Superior temporal gyrus (tissue), 1 donor: ENCODE results near the gene LIN7C.
"Not testable (repeated sequence)": the region's sequence is repeated elsewhere in the genome, so short reads cannot be mapped to it uniquely, and the experiment has no call there.

Experiments used
- DNase-seq: peaks from one replicate; pipeline ENCODE4 v3.0.0-alpha.2; 2016; ENCODE audit errors: extremely low spot score

The LIN7C gene

GRCh38 chr11:27506200-27507182 lies at the start of gene LIN7C:
TSS of gene LIN7C (minus strand) at chr11:27506769. CDS start at chr11:27506752, 17 bp downstream.
- peak; percentile 93 for DNase-seq

- DNase-seq: no peak
Measured at GRCh38 chr11:27555264-27555663, 48.7 kb upstream of the LIN7C start.

DNA sequence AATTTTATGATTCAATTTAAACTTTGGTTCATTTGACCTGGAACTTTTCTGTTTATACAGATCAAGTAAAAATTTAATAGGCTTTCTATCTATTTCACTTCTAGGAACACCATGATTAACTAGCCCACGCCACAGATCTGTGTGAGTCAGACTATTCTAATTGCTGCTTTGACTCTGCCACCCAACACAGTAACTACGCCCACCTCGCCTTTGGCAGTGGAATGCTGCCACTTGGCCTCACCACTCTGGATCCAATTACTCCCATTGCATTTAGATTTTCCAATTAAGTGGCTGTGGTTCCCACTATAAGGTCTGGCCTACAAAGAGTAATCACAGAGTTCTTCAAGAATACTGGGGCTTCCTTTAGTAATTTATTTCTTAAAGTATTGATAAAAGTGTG lies 46.6 kb upstream of the LIN7C start:
- no peak for DNase-seq

- no peak for DNase-seq
Measured at GRCh38 chr11:27552341-27552740, 45.8 kb upstream of the LIN7C start.

DNA sequence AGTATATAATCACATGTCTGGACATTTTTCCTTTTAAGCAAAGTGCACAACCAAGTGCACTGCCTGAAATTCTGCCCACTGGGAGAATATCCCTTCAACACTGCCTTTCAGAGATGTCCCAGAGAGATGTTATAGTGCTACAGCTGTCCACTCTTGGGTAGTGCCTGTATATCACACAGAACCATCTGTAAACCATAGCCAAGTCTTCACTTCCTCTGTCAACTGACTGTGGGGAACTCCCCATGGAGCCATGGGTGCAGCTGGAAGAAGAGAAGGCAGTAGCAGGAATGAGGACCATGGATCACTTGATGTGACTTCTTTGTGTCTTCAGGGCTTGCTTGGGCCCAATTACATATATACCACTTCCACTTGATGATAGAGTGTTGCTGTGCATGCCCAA lies 44.6 kb upstream of the LIN7C start:
- no peak for DNase-seq

- no peak for DNase-seq
Measured at GRCh38 chr11:27545946-27546345, 39.4 kb upstream of the LIN7C start.

DNA sequence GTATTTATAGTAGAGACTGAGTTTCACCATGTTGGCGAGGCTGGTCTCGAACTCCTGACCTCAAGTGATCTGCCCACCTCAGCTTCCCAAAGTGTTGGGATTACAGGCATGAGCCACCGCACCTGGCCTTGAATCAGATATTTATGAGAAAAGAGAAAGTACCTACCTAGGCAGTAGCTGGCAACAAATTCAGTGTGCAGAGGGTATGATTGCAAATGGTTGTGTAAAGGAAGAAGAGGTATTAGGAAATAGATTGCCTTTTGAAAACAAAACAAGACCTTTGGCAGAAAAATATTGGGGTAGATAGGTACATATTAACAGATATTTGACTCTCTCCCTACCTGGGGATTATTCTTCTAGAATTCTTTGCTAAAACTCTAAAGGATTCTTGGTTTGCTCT lies 38.5 kb upstream of the LIN7C start:
- DNase-seq: no peak

- no peak for DNase-seq
Measured at GRCh38 chr11:27541790-27542189, 35.2 kb upstream of the LIN7C start.

DNA sequence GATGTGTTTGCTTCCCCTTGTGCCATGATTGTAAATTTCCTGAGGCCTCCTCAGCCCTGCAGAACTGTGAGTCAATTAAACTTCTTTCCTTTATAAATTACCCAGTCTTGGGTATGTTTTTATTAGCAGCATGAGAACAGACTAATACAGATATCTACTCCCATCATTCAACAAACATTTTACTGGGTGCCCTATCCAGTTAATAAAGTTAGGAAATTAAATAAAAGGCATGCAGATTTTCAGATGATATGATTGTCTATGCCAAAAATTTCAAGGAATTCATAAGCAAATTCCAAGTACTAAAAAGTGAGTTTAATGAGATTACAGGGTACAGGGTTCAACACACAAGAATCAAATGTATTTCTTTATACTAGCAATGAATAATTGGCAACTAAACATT lies 33.5 kb upstream of the LIN7C start:
- DNase-seq: no peak

DNA sequence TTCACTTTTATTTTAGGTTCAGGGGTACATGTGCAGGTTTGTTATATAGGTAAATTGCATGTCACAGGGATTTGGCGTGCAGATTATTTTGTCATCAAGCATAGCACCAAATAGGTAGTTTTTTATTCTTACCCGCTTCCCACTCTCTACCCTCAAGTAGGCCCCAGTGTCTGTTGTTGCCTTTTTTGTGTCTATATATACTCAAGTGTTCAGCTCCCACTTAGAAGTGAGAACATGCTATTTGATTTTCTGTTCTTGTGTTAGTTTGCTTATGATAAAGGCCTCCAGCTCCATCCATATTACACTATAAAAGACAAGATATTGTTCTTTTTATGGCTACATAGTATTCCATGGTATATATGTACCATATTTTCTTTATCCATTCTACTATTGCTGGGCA lies 28.5 kb upstream of the LIN7C start:
- DNase-seq: no peak

DNA sequence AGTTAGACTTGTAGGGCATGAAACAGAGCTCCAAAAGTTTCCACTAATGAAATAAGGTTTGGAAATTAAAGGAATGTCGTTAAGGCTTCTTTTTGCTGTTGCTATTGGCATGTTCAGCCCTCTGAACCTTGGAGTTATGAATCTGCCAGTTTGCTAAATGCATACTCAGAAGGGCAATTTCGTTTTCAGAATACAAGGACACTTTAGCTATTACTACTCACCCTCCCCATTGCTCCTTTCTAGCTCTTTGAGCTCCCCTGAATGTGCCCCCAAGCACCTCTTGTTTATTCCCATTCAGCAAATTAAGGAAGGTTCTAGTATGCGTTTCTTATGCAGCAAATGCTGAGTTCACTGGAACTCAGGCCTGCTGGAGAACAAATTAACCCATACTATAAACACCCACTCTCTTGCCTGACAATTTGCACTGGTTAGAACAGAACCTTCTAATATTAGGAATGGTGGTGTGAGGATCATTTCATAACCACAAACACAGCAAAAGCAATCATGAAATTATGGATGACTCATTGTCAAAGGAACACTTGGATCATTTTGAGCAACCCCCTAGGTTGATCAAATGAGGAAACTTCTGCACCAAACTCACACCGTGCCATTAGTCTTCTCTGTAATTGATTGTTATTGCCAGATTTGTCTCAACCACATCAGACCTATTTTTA lies 26.2 kb upstream of the LIN7C start:
- DNase-seq: no peak

GRCh38 chr11:27528712-27529111 lies 22.1 kb upstream of the LIN7C start:
- no peak for DNase-seq

- no peak for DNase-seq
Measured at GRCh38 chr11:27526535-27526934, 20.0 kb upstream of the LIN7C start.

- no peak for DNase-seq
Measured at GRCh38 chr11:27525824-27526516, 19.4 kb upstream of the LIN7C start.

- no peak for DNase-seq
Measured at GRCh38 chr11:27524155-27524554, 17.6 kb upstream of the LIN7C start.

DNA sequence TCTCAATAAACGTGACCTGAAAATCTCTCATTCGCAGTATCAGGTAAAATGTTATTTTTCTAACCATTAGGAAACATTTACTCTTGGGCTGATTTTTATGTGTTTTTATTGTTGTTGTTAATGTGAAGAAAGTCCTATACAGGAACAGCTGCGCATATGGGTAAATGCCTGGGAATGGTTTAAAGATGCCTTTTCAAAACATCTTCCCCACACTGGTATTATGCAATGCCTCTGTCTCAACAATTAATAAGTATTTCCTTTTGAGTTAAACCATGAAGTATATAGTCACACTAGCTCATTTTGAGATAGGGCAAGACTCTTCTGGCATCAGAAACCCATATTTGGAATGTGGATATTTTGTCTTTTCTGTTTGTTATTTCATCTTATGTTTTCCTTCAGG lies 13.7 kb upstream of the LIN7C start:
- no peak for DNase-seq

DNA sequence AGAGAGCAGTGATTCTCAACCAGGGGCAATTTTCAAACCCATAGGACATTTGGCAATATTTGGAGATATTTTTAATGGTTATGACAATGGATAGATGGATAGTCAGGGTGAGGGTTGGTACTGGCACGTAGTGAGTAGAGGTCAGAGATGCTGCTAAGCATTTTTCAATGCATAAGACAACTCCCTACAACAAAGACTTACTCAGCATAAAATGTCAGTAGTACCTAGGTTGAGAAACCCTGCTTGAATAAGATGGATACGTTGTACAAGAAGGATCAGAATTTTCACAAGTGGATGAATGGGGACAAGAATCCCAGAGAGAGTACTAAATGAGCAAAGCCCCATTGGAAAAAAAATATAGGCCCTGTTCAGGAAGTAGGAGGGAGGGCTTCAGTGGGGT lies 11.9 kb upstream of the LIN7C start:
- no peak for DNase-seq

DNA sequence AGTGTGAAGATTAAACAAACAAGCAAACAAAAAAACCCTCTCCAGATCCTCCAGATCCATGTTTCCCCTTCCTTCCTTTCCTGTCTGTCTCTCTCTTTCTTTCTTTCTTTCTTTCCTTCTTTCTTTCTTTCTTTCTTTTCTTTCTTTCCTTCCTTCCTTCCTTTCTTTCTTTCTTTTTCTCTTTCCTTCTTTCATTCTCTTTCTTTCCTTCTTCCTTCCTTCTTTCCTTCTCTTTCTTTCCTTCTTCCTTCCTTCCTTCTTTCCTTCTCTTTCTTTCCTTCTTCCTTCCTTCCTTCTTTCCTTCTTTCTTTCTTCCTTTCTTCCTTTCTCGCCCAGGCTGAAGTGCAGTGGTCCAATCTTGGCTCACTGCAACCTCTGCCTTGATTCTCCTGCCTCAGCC lies 10.9 kb upstream of the LIN7C start:
- DNase-seq: not testable (repeated sequence)

GRCh38 chr11:27514558-27514957 lies 8.0 kb upstream of the LIN7C start:
- DNase-seq: peak; percentile 38

DNA sequence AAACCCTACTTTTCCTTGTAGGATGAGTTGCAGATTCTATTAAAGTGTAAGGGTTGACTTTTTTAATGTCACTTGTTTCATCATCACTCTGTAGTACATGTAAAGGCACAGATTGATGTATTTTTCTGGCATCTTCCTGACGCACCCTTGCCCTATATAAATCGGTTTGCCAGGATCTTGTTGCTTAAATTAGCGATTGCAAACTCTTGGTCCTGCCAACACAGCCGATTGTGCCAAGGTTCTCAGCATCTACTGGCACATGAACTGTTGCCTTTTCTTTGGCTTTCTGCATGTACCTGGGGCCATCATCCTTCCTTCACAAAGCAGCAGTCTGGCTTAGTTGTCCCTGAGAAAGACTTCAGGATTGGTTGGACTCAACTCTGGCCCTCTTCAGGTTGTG lies 7.5 kb upstream of the LIN7C start:
- no peak for DNase-seq

- DNase-seq: no peak
Measured at GRCh38 chr11:27513389-27513788, 6.8 kb upstream of the LIN7C start.

GRCh38 chr11:27512238-27512637 lies 5.7 kb upstream of the LIN7C start:
- DNase-seq: no peak
